HepG2 (cell line): ENCODE data around the gene CD300H. TPM values are rescaled to one million over a fixed set of nuclear protein-coding genes. Genes with fewer than 3 reads are reported as not detected.

Experiments
- ATAC-seq: fragments of 200-7000 bp; cut with Tn5 transposase; 3 replicates; pipeline ENCODE4 v1.9.1; 2020; ENCODE audit warnings: mild to moderate bottlenecking, moderate library complexity
- BruUV-seq: library from RNA; stranded (reverse); fragments of 400-500 nt; replicated peaks from 2 replicates; lab custom pipeline; 2021; lab: Mats Ljungman, UMichigan
- CTCF ChIA-PET: fragments of 300-600 bp; formaldehyde crosslinking; extraction: SDS; loops from one replicate; lab custom pipeline; 2021; ENCODE audit warnings: low total read pairs, inconsistent platforms, low intra/inter-chr PET ratio; lab: Yijun Ruan, JAX
- POLR2A ChIA-PET: fragments of 350-600 bp; sonication (Branson Sonifier 250); formaldehyde crosslinking; loops from one replicate; lab custom pipeline; 2020; ENCODE audit warnings: antibody characterized with exemption, inconsistent platforms; lab: Yijun Ruan, JAX
- DNase-seq: peaks from one replicate; pipeline ENCODE4 v3.0.0-alpha.2; 2015; ENCODE audit warnings: low spot score
- FAIRE-seq: peaks from 3 replicates; lab custom pipeline; 2011; peaks lifted over from hg19 to GRCh38; lab: Jason Lieb, UNC
- H2AFZ ChIP-seq: one replicate; pipeline ENCODE4 v1.6.1; 2011; ENCODE audit warnings: low read length, inconsistent platforms
- H3K27ac ChIP-seq: fragments of 300-600 bp; 3 replicates; pipeline ENCODE4 v1.8.0; 2011; ENCODE audit warnings: mixed run types, mild to moderate bottlenecking, mixed read lengths, low read length, inconsistent platforms; ENCODE audit not compliant: insufficient read depth; ENCODE audit errors: extremely low read length
- H3K27me3 ChIP-seq, 2 experiments: fragments of 200-600 bp in 1 of 2; 2 replicates in 1 of 2; 3 replicates in 1 of 2; pipeline versions ENCODE4 v1.6.0 to v1.8.0; 2011; ENCODE audit warnings: low read length in 2 of 2, mild to moderate bottlenecking in 2 of 2, moderate library complexity in 2 of 2, inconsistent platforms in 1 of 2; ENCODE audit not compliant: insufficient read depth in 2 of 2, control insufficient read depth in 1 of 2
- H3K36me3 ChIP-seq, 2 experiments: fragments of 200-600 bp in 1 of 2; replicated peaks in 1 of 2; 2 replicates in 1 of 2; 3 replicates in 1 of 2; pipeline versions ENCODE4 v1.5.1 to v1.8.0; 2011; ENCODE audit warnings: low read length in 2 of 2, inconsistent platforms in 1 of 2; ENCODE audit not compliant: insufficient read depth in 2 of 2, control insufficient read depth in 1 of 2
- H3K4me1 ChIP-seq: 2 replicates; pipeline ENCODE4 v1.5.1; 2012; ENCODE audit warnings: low read length, inconsistent platforms; ENCODE audit not compliant: insufficient read depth
- H3K4me2 ChIP-seq: 2 replicates; pipeline ENCODE4 v1.6.0; 2011; ENCODE audit warnings: low read depth, low read length, inconsistent platforms
- H3K4me3 ChIP-seq, 3 experiments: fragments of 200-600 bp in 1 of 3; sonication (generic), shearing (Covaris generic) in 1 of 3; replicated peaks in 1 of 3; 2 replicates each; pipeline ENCODE4 v1.5.1; 2011 to 2016; ENCODE audit warnings: low read length in 3 of 3, inconsistent platforms in 2 of 3, low read depth in 2 of 3, mild to moderate bottlenecking in 2 of 3, control low read depth in 1 of 3, mixed read lengths in 1 of 3; ENCODE audit not compliant: insufficient read depth in 1 of 3
- H3K79me2 ChIP-seq: one replicate; pipeline ENCODE4 v1.6.1; 2011; ENCODE audit warnings: low read length, inconsistent platforms; ENCODE audit not compliant: insufficient read depth
- H3K9ac ChIP-seq: 2 replicates; pipeline ENCODE4 v1.6.0; 2011; ENCODE audit warnings: mild to moderate bottlenecking, low read depth, low read length, inconsistent platforms; ENCODE audit not compliant: insufficient read depth
- H3K9me3 ChIP-seq: 2 replicates; pipeline ENCODE4 v1.5.1; 2012; ENCODE audit warnings: mild to moderate bottlenecking, low read length
- H4K20me1 ChIP-seq: 2 replicates; pipeline ENCODE4 v1.6.0; 2011; ENCODE audit warnings: inconsistent platforms, mild to moderate bottlenecking, low read length, moderate library complexity; ENCODE audit not compliant: insufficient read depth
- GLI4 ChIP-seq: sonication (generic); formaldehyde crosslinking; IDR thresholded peaks from 2 replicates; pipeline ENCODE4 v1.5.1; 2020; ENCODE audit warnings: missing genetic modification reagents, mild to moderate bottlenecking, moderate library complexity, borderline replicate concordance
- HNF4G ChIP-seq, 2 experiments: sonication (generic) in 1 of 2; formaldehyde crosslinking in 1 of 2; IDR thresholded peaks; 2 replicates each; pipeline versions ENCODE4 v1.4.0 to v1.6.1; 2011 to 2020; ENCODE audit warnings: borderline replicate concordance in 2 of 2, low read depth in 2 of 2, mild to moderate bottlenecking in 2 of 2, low read length in 1 of 2, missing genetic modification reagents in 1 of 2, moderate library complexity in 1 of 2
- IRF9 ChIP-seq: sonication (generic); formaldehyde crosslinking; IDR thresholded peaks from 2 replicates; pipeline ENCODE4 v1.8.0; 2022; ENCODE audit warnings: missing genetic modification reagents, mild to moderate bottlenecking, borderline replicate concordance
- NFYB ChIP-seq: sonication (generic); formaldehyde crosslinking; IDR thresholded peaks from 2 replicates; pipeline ENCODE4 v1.4.0; 2020; ENCODE audit warnings: missing genetic modification reagents
- TFE3 ChIP-seq: IDR thresholded peaks from 2 replicates; pipeline ENCODE4 v1.6.1; 2016
- ZFP90 ChIP-seq: sonication (generic); formaldehyde crosslinking; IDR thresholded peaks from 2 replicates; pipeline ENCODE4 v1.8.0; 2022; ENCODE audit warnings: missing genetic modification reagents, mild to moderate bottlenecking, inconsistent platforms, borderline replicate concordance
- ZNF30 ChIP-seq: sonication (generic); formaldehyde crosslinking; IDR thresholded peaks from 2 replicates; pipeline ENCODE4 v1.5.0; 2020; ENCODE audit warnings: mild to moderate bottlenecking, missing genetic modification reagents
- ZNF503 ChIP-seq: sonication (generic); formaldehyde crosslinking; IDR thresholded peaks from 2 replicates; pipeline ENCODE4 v1.4.0; 2020; ENCODE audit warnings: missing genetic modification reagents
- ZSCAN25 ChIP-seq: sonication (generic); formaldehyde crosslinking; IDR thresholded peaks from 2 replicates; pipeline ENCODE4 v1.8.0; 2022; ENCODE audit warnings: mild to moderate bottlenecking, missing genetic modification reagents
- WGBS: methylation state at CpG from one replicate; pipeline ENCODE4 v1.1.6; 2017; ENCODE audit warnings: low lambda C conversion rate; 5-methylcytosine and 5-hydroxymethylcytosine counted together
- in situ Hi-C: cut with HindIII; loops from 2 replicates; pipeline ENCODE4 v1.10.0; 2017; ENCODE audit warnings: low pct_unique_long_range_greater_than_20kb; ENCODE audit not compliant: extremely low pct_ligation_motif_present
- intact Hi-C: fragments of 100-400 bp; cut with micrococcal nuclease; formaldehyde crosslinking; loops from one replicate; pipeline ENCODE4 v1.10.0; 2022; ENCODE audit not compliant: unreplicated experiment
- polyA plus RNA-seq, 8 experiments: library from polyadenylated mRNA; depleted of rRNA in 3 of 8; stranded (reverse) in 7 of 8; unstranded in 1 of 8; fragments of >200 nt; fragmentation: Illumina TruSeq in 4 of 8; extraction: Trizol in 4 of 8; gene quantifications; 2 replicates each; pipeline versions ENCODE4 v1.2.1 to v1.2.3, GENCODE V29; 2011 to 2016; ENCODE audit warnings: low read depth in 4 of 8, missing spikeins in 1 of 8, mixed read lengths in 1 of 8; ENCODE audit not compliant: insufficient read depth in 1 of 8
- total RNA-seq, 5 experiments: library from RNA; depleted of rRNA; stranded (reverse); fragments of >200 nt; fragmentation: Illumina TruSeq; extraction: Trizol; gene quantifications; 2 replicates each; pipeline ENCODE4 v1.2.3, GENCODE V29; 2016; ENCODE audit warnings: low read depth in 1 of 5
- TF ChIP-seq, protein P1 (sequence below): sonication (generic); formaldehyde crosslinking; IDR thresholded peaks from 2 replicates; pipeline ENCODE4 v1.9.0; 2021; ENCODE audit warnings: mild to moderate bottlenecking, missing genetic modification reagents

CD300H gene
- total and polyA plus RNA-seq, 2 of the 13 experiments (the other 11 are each of a cell fraction or from before 2014, with no cell fraction given), result not detected

DNA sequence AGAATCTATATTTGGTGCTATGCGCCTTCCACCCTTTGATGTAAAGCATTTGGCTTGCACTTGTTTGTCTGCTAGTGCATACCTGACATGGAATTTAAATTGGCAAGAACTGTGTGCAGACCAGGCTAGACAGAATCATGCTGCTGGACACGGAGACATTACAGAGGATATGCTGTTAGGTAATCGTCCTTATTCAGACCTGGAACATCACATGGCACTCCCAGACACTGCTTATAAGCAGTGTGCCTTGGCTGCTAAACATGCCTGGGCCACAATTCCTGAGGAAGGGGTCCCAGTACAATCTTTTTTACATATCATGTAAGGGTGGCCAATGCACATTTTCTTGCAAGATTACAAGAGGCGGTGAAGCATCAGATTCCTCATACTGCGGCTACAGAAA is 18.4 kb upstream of the CD300H start (continued):
- no peak for TF ChIP-seq ZFP90

DNA sequence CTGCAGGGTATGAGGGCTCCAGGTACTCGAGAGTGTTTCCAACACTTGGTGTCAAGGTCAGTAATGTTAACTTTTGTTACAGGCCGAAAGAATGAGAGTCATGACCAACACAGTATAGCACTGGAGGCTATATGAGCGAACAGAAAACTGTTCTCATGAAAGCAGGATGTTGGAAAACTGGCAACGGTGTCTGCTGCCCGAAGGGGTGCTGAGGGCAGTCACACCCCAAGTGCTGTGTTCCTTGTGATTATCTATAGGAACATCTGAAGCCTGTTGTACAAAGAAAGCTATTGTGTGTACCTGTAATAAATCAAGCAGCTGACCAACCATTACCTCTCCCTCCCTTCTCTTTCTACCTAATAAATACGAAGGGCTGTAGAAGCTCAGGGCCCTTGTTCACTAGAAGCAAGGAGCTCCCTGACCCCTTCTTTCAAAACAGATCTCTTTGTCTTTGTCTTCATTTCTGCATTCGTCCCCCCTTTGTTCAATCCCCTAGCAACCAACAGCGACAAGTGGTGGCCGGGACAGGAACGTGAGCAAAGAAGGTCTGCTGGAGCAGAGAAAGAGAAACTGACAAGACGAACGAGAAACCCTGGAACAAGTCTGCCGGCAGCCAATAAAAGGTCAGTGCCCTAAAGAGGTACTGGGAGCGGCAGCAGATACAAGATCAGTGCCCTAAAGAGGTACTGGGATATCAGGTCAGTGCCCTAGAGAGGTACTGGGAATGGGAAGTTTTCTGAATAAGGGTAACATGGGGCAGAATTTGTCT is 17.2 kb upstream of the CD300H start:
- Histone ChIP-seq H3K79me2 (no peaks in the 10 kb centered on the region), H3K9me3 (no peaks in the 10 kb centered on the region), H3K4me2 (no peak overlapping the region), H2AFZ (no peak overlapping the region), H3K4me1 (no peaks in the 10 kb centered on the region), H3K9ac (no peak overlapping the region), H3K36me3 (no peaks in the 10 kb centered on the region), H4K20me1 (no peaks in the 10 kb centered on the region), H3K27ac (no peak overlapping the region), H3K27me3 (peaks cover 0 to 46% of the 10 kb centered on the region in 2 experiments; a peak in 3 of 5 replicates), H3K4me3 (no peak overlapping the region)
- in situ Hi-C loops, result no loop called here
- BruUV-seq, result no TSS peak
- DNase-seq (no peak), ATAC-seq (no peak), FAIRE-seq (no peak)
- WGBS, result 15% methylated on average over 14 of the region's 14 CpGs
- intact Hi-C loops, result loop anchor here (5.0 kb wide), 1 partner anchor 772 kb away; no protein-coding TSS in a partner anchor
- CTCF ChIA-PET, result no interaction called here
- POLR2A ChIA-PET, result no interaction called here
- TF ChIP-seq ZSCAN25 (CRISPR knock-in tag), result no peak
- TF ChIP-seq ZNF503 (CRISPR knock-in tag), result no peak
- TF ChIP-seq ZNF30 (CRISPR knock-in tag), result no peak
- TF ChIP-seq TFE3 (CRISPR knock-in tag), result no peak
- no peak for TF ChIP-seq NFYB (CRISPR knock-in tag)
- TF ChIP-seq, protein P1, sequence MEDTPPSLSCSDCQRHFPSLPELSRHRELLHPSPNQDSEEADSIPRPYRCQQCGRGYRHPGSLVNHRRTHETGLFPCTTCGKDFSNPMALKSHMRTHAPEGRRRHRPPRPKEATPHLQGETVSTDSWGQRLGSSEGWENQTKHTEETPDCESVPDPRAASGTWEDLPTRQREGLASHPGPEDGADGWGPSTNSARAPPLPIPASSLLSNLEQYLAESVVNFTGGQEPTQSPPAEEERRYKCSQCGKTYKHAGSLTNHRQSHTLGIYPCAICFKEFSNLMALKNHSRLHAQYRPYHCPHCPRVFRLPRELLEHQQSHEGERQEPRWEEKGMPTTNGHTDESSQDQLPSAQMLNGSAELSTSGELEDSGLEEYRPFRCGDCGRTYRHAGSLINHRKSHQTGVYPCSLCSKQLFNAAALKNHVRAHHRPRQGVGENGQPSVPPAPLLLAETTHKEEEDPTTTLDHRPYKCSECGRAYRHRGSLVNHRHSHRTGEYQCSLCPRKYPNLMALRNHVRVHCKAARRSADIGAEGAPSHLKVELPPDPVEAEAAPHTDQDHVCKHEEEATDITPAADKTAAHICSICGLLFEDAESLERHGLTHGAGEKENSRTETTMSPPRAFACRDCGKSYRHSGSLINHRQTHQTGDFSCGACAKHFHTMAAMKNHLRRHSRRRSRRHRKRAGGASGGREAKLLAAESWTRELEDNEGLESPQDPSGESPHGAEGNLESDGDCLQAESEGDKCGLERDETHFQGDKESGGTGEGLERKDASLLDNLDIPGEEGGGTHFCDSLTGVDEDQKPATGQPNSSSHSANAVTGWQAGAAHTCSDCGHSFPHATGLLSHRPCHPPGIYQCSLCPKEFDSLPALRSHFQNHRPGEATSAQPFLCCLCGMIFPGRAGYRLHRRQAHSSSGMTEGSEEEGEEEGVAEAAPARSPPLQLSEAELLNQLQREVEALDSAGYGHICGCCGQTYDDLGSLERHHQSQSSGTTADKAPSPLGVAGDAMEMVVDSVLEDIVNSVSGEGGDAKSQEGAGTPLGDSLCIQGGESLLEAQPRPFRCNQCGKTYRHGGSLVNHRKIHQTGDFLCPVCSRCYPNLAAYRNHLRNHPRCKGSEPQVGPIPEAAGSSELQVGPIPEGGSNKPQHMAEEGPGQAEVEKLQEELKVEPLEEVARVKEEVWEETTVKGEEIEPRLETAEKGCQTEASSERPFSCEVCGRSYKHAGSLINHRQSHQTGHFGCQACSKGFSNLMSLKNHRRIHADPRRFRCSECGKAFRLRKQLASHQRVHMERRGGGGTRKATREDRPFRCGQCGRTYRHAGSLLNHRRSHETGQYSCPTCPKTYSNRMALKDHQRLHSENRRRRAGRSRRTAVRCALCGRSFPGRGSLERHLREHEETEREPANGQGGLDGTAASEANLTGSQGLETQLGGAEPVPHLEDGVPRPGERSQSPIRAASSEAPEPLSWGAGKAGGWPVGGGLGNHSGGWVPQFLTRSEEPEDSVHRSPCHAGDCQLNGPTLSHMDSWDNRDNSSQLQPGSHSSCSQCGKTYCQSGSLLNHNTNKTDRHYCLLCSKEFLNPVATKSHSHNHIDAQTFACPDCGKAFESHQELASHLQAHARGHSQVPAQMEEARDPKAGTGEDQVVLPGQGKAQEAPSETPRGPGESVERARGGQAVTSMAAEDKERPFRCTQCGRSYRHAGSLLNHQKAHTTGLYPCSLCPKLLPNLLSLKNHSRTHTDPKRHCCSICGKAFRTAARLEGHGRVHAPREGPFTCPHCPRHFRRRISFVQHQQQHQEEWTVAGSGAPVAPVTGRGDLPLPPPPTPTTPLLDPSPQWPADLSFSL (CRISPR knock-in tag), result no peak
- TF ChIP-seq HNF4G (IDR thresholded peaks at IDR 0.05; ENCODE audit: borderline replicate concordance, low read depth, low read length), result no peak
- no peak for TF ChIP-seq HNF4G (CRISPR knock-in tag; IDR thresholded peaks at IDR 0.05; ENCODE audit: borderline replicate concordance, low read depth)
- TF ChIP-seq IRF9 (CRISPR knock-in tag), result no peak
- TF ChIP-seq GLI4, result no peak
